BE2C (cell line): ENCODE measurements around the gene TMEM158.

ENCODE experiments used
- DNase-seq: peaks from one replicate; pipeline ENCODE4 v3.0.0-alpha.2; 2020
- H3K27me3 ChIP-seq: fragments of 250-450 bp; sonication (Bioruptor Pico); 2 replicates; pipeline ENCODE4 v1.5.1; 2020; ENCODE audit warnings: mild to moderate bottlenecking
- H3K36me3 ChIP-seq: fragments of 250-450 bp; sonication (Bioruptor Pico); 2 replicates; pipeline ENCODE4 v1.5.1; 2020; ENCODE audit warnings: mild to moderate bottlenecking
- H3K4me1 ChIP-seq: fragments of 250-450 bp; sonication (Bioruptor Pico); 2 replicates; pipeline ENCODE4 v1.5.1; 2020
- H3K4me3 ChIP-seq: 2 replicates; pipeline ENCODE4 v1.5.1; 2011; ENCODE audit warnings: low read depth, low read length
- H3K9me3 ChIP-seq: fragments of 250-450 bp; sonication (Bioruptor Pico); 2 replicates; pipeline ENCODE4 v1.5.1; 2020
- TF ChIP-seq, protein P1 (sequence below): IDR thresholded peaks from 2 replicates; pipeline ENCODE4 v1.5.1; 2012; ENCODE audit warnings: mild to moderate bottlenecking, low read depth, low read length

TMEM158 gene

DNA sequence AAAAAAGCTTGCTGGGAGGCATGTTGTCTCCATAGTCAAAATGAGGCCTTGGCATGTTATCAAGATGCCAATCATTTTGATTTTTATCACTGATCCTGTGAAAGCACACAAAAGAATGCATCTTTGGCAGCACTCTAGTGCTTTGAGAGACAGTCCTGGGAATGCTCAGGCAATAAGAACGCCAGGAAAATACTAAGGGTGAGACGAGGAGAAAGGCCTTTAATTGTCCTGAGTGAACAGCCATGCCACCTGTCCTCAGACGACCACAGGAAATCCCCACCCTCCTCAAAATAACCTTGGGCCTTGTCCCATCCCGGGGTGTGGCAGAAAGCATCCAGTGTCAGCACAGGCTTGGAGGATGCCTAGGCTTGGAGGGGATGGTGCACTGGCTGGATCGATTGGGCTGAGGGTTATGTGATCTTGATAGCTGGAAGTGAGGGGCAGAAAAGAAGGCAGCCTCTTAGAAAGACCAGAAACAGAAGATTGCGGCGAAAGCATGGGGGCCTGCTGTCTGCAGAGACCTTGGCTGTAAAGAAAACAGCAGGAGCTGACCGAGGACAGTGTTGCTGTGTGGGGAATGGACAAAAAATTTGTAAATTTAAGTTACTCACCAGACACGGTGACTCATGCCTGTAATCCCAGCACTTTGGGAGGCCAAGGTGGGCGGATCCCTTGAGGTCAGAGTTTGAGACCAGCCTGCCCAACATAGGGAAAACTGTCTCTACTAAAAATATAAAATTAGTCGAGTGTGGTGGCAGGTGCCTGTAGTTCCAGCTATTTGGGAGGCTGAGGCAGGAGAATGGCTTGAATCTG, 7.3 kb downstream of the TMEM158 start:
- 0 out of 2 replicates have a peak, but pooled peaks cover 4% of the 10 kb centered on the region for H3K27me3 ChIP-seq
- no peak for DNase-seq
- no peaks in the 10 kb centered on the region for H3K9me3 ChIP-seq
- H3K4me3 ChIP-seq, result no peak overlapping the region
- TF ChIP-seq, protein P1, sequence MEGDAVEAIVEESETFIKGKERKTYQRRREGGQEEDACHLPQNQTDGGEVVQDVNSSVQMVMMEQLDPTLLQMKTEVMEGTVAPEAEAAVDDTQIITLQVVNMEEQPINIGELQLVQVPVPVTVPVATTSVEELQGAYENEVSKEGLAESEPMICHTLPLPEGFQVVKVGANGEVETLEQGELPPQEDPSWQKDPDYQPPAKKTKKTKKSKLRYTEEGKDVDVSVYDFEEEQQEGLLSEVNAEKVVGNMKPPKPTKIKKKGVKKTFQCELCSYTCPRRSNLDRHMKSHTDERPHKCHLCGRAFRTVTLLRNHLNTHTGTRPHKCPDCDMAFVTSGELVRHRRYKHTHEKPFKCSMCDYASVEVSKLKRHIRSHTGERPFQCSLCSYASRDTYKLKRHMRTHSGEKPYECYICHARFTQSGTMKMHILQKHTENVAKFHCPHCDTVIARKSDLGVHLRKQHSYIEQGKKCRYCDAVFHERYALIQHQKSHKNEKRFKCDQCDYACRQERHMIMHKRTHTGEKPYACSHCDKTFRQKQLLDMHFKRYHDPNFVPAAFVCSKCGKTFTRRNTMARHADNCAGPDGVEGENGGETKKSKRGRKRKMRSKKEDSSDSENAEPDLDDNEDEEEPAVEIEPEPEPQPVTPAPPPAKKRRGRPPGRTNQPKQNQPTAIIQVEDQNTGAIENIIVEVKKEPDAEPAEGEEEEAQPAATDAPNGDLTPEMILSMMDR, result no peak
- H3K36me3 ChIP-seq, result no peaks in the 10 kb centered on the region
- H3K4me1 ChIP-seq, result no peaks in the 10 kb centered on the region

DNA sequence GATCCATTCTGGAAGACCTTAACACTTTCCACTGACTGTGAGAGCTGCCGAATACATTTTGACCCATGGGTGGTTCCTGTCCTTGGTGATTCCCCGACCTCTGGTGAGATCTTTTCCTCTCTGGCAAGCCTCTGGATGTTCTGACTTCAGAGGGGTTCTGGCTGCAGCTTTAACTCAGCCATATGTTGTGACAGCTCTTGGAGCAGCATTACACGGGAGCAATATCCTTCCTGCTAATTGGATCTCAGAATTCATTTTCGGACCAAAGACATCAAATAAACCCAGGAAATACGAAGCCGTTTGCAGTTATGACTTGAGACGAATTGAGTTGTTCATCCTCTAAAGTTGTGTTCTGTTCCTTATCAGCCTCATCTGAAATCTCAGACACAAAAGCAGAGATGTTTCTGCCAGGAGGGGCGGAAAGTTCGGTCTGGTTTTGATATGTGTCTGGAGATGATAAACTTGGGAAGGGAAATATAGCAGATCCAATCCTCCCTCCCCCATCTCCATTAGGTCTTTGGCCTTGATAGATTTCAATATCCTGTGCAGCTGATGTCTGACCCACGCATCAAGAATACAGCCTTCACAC, 10.0 kb downstream of the TMEM158 start:
- Histone ChIP-seq H3K4me1 (no peaks in the 10 kb centered on the region), H3K9me3 (no peaks in the 10 kb centered on the region), H3K36me3 (no peaks in the 10 kb centered on the region), H3K4me3 (no peak overlapping the region), H3K27me3 (no peaks in the 10 kb centered on the region)
- no peak for DNase-seq
- TF ChIP-seq, protein P1, result no peak

DNA sequence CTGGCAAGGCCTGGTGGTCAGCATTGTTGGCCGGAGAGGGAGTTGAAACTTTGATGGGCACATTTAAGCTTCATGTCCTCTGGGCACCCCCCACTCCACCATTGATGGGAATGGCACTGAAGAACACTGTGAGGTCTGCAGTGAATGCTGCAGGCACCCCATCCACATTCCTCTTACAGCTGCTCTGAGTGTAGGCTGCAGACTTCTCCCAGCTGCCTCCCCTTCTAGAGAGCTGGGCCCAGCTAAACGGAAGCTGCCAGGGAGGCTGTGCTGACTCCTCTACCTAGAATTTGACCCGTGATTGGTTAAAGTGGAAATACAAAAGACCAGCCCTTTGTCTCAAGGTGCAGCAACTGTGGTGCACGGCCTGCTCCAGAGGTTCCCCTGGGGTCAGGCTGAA, 10.6 kb downstream of the TMEM158 start:
- no peaks in the 10 kb centered on the region for H3K36me3 ChIP-seq
- TF ChIP-seq, protein P1, result no peak
- no peaks in the 10 kb centered on the region for H3K9me3 ChIP-seq
- no peaks in the 10 kb centered on the region for H3K27me3 ChIP-seq
- no peak for DNase-seq
- H3K4me3 ChIP-seq, result no peak overlapping the region
- H3K4me1 ChIP-seq, result no peaks in the 10 kb centered on the region

- H3K27me3 ChIP-seq, result no peaks in the 10 kb centered on the region
- DNase-seq, result no peak
- H3K4me3 ChIP-seq, result no peak overlapping the region
- H3K9me3 ChIP-seq, result no peaks in the 10 kb centered on the region
- H3K4me1 ChIP-seq, result no peaks in the 10 kb centered on the region
- no peaks in the 10 kb centered on the region for H3K36me3 ChIP-seq
- TF ChIP-seq, protein P1, result no peak
These were observed 11.9 kb downstream of the TMEM158 start for GRCh38 chr3:45214061-45214680.

DNA sequence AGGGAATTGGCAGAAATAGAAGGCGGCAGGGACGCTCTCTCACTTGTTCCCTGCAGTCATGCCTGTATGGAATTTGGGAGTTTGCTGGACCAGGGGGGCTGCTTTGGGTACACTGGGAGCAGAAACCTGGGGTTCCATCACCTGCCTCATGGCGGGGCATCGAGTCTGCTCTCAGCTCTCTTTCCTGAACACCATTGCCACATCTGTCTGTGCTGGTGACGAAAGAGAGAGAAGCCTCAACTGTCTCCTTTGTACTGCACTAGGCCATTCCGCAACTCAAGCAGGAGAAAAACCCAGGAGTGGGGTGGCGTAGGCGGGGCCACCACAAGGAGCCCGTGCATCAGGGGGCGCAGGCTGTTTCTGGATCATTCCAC, 14.0 kb downstream of the TMEM158 start:
- TF ChIP-seq, protein P1, result no peak
- DNase-seq, result no peak
- Histone ChIP-seq H3K9me3 (no peaks in the 10 kb centered on the region), H3K27me3 (no peaks in the 10 kb centered on the region), H3K4me1 (no peaks in the 10 kb centered on the region), H3K36me3 (no peaks in the 10 kb centered on the region), H3K4me3 (no peak overlapping the region)
